IMR-90 (cell line): ENCODE data around the gene BPI. TPM values are rescaled to one million over a fixed set of nuclear protein-coding genes. Genes with fewer than 3 reads are reported as not detected.

Experiments
- ATAC-seq: fragments of 200-7000 bp; cut with Tn5 transposase; 2 replicates; pipeline ENCODE4 v1.9.1; 2020; ENCODE audit warnings: low read depth, mild to moderate bottlenecking, moderate library complexity
- BruUV-seq: library from RNA; stranded (reverse); fragments of 400-500 nt; replicated peaks from 2 replicates; lab custom pipeline; 2021; lab: Mats Ljungman, UMichigan
- CTCF ChIA-PET: fragments of 300-600 bp; formaldehyde crosslinking; extraction: SDS; loops from one replicate; lab custom pipeline; 2021; ENCODE audit warnings: antibody characterized with exemption; lab: Yijun Ruan, JAX
- POLR2A ChIA-PET: fragments of 300-600 bp; sonication (Branson Sonifier 250); formaldehyde crosslinking; loops from one replicate; lab custom pipeline; 2022; ENCODE audit warnings: antibody characterized with exemption; ENCODE audit not compliant: unreplicated experiment; lab: Charles Lee
- DNase-seq: peaks from one replicate; pipeline ENCODE4 v3.0.0; 2013
- H2AFZ ChIP-seq: replicated peaks from 2 replicates; pipeline ENCODE3; 2013; ENCODE audit warnings: low read length, mild to moderate bottlenecking; ENCODE audit not compliant: poor library complexity
- H2AK5ac ChIP-seq: 2 replicates; pipeline ENCODE4 v1.6.1; 2013; ENCODE audit warnings: low read depth, low read length, inconsistent platforms
- H2AK9ac ChIP-seq: replicated peaks from 2 replicates; pipeline ENCODE3; 2013; ENCODE audit warnings: mild to moderate bottlenecking, low read depth, low read length, moderate library complexity; ENCODE audit not compliant: poor library complexity
- H2BK120ac ChIP-seq: 2 replicates; pipeline ENCODE4 v1.6.1; 2013; ENCODE audit warnings: low read depth, low read length, inconsistent platforms
- H2BK15ac ChIP-seq: 3 replicates; pipeline ENCODE4 v1.6.1; 2013; ENCODE audit warnings: low read depth, low read length, inconsistent platforms
- H2BK20ac ChIP-seq: 2 replicates; pipeline ENCODE4 v1.6.1; 2013; ENCODE audit warnings: low read depth, mild to moderate bottlenecking, inconsistent platforms, low read length, moderate library complexity
- H2BK5ac ChIP-seq: 2 replicates; pipeline ENCODE4 v1.6.1; 2013; ENCODE audit warnings: mild to moderate bottlenecking, low read depth, low read length, inconsistent platforms; ENCODE audit not compliant: poor library complexity, severe bottlenecking
- H3K14ac ChIP-seq: replicated peaks from 2 replicates; pipeline ENCODE4 v1.6.1; 2013; ENCODE audit warnings: low read depth, low read length, inconsistent platforms
- H3K18ac ChIP-seq: 2 replicates; pipeline ENCODE4 v1.6.1; 2013; ENCODE audit warnings: low read depth, low read length, control low read depth
- H3K23ac ChIP-seq: 2 replicates; pipeline ENCODE4 v1.6.1; 2013; ENCODE audit warnings: low read depth, low read length, inconsistent platforms
- H3K27ac ChIP-seq: 2 replicates; pipeline ENCODE4 v1.5.1; 2013; ENCODE audit warnings: mild to moderate bottlenecking, control low read depth, low read length; ENCODE audit not compliant: insufficient read depth
- H3K27me3 ChIP-seq: 2 replicates; pipeline ENCODE4 v1.6.1; 2013; ENCODE audit warnings: low read length; ENCODE audit not compliant: control insufficient read depth, insufficient read depth
- H3K36me3 ChIP-seq: 2 replicates; pipeline ENCODE4 v1.6.1; 2013; ENCODE audit warnings: low read length, mixed read lengths; ENCODE audit not compliant: control insufficient read depth, insufficient read depth
- H3K4ac ChIP-seq: 2 replicates; pipeline ENCODE4 v1.6.1; 2013; ENCODE audit warnings: low read depth, low read length, inconsistent platforms
- H3K4me1 ChIP-seq: 2 replicates; pipeline ENCODE4 v1.6.1; 2013; ENCODE audit warnings: low read length, mixed read lengths; ENCODE audit not compliant: control insufficient read depth, insufficient read depth
- H3K4me2 ChIP-seq: 2 replicates; pipeline ENCODE4 v1.6.1; 2013; ENCODE audit warnings: low read depth, mild to moderate bottlenecking, control low read depth, low read length, moderate library complexity
- H3K4me3 ChIP-seq: 2 replicates; pipeline ENCODE4 v1.5.1; 2013; ENCODE audit warnings: low read depth, mild to moderate bottlenecking, control low read depth, low read length, moderate library complexity; ENCODE audit not compliant: insufficient read depth
- H3K56ac ChIP-seq: 2 replicates; pipeline ENCODE4 v1.6.1; 2013; ENCODE audit warnings: low read length, inconsistent platforms; ENCODE audit not compliant: insufficient read depth; ENCODE audit errors: extremely low read depth
- H3K79me1 ChIP-seq, 2 experiments: 2 replicates each; pipeline ENCODE4 v1.6.1; 2013; ENCODE audit warnings: low read length in 2 of 2, inconsistent platforms in 1 of 2, low read depth in 1 of 2
- H3K9ac ChIP-seq: 2 replicates; pipeline ENCODE4 v1.6.1; 2013; ENCODE audit warnings: low read depth, low read length, control low read depth
- H3K9me1 ChIP-seq: 2 replicates; pipeline ENCODE4 v1.6.1; 2013; ENCODE audit warnings: low read length, inconsistent platforms; ENCODE audit not compliant: insufficient read depth
- H3K9me3 ChIP-seq: 2 replicates; pipeline ENCODE4 v1.6.1; 2013; ENCODE audit warnings: low read length; ENCODE audit not compliant: control insufficient read depth, insufficient read depth
- H4K20me1 ChIP-seq: 2 replicates; pipeline ENCODE4 v1.6.1; 2013; ENCODE audit warnings: low read length, inconsistent platforms; ENCODE audit not compliant: insufficient read depth
- H4K5ac ChIP-seq: 2 replicates; pipeline ENCODE4 v1.6.1; 2013; ENCODE audit warnings: mild to moderate bottlenecking, low read depth, low read length, control low read depth
- H4K8ac ChIP-seq, 2 experiments: 2 replicates each; pipeline ENCODE4 v1.6.1; 2013; ENCODE audit warnings: low read depth in 2 of 2, low read length in 2 of 2, control low read depth in 1 of 2, inconsistent platforms in 1 of 2
- H4K91ac ChIP-seq: 2 replicates; pipeline ENCODE4 v1.6.1; 2013; ENCODE audit warnings: low read depth, low read length, inconsistent platforms; ENCODE audit not compliant: insufficient read depth
- BHLHE40 ChIP-seq: fragments of 150-350 bp; IDR thresholded peaks from 2 replicates; pipeline ENCODE4 v1.6.1; 2016; ENCODE audit warnings: mild to moderate bottlenecking, low read depth, low read length
- CEBPB ChIP-seq: IDR thresholded peaks from 2 replicates; pipeline ENCODE4 v1.6.1; 2012; ENCODE audit warnings: low read depth, low read length, improper control_type of control experiment
- CHD1 ChIP-seq: IDR thresholded peaks from 2 replicates; pipeline ENCODE4 v1.6.1; 2012; ENCODE audit warnings: low read depth, low read length, improper control_type of control experiment
- FOS ChIP-seq: fragments of 150-350 bp; IDR thresholded peaks from 2 replicates; pipeline ENCODE4 v1.6.1; 2016; ENCODE audit warnings: low read depth, low read length
- MAFK ChIP-seq: IDR thresholded peaks from 2 replicates; pipeline ENCODE4 v1.6.1; 2012; ENCODE audit warnings: low read depth, low read length, improper control_type of control experiment
- MAZ ChIP-seq: IDR thresholded peaks from 2 replicates; pipeline ENCODE4 v1.6.1; 2012; ENCODE audit warnings: low read depth, mild to moderate bottlenecking, low read length, improper control_type of control experiment, moderate library complexity, borderline replicate concordance
- MXI1 ChIP-seq: IDR thresholded peaks from 2 replicates; pipeline ENCODE4 v1.6.1; 2012; ENCODE audit warnings: low read depth, mild to moderate bottlenecking, low read length, moderate library complexity, borderline replicate concordance
- RFX5 ChIP-seq: IDR thresholded peaks from 2 replicates; pipeline ENCODE4 v1.8.0; 2012; ENCODE audit warnings: low read depth, mild to moderate bottlenecking, low read length, moderate library complexity
- WGBS, 2 experiments: methylation state at CpG; one replicate each; pipeline versions ENCODE4 v1.1.5 to v1.1.7; 2013; ENCODE audit warnings: missing lambda C conversion rate in 2 of 2; ENCODE audit not compliant: insufficient read length in 1 of 2; ENCODE audit errors: extremely low coverage in 2 of 2; 5-methylcytosine and 5-hydroxymethylcytosine counted together
- dilution Hi-C: fragments of 300-500 bp; cut with HindIII; formaldehyde crosslinking; loops from one replicate; pipeline ENCODE4 v1.14.3; 2018; ENCODE audit warnings: low sequenced_read_pairs; ENCODE audit not compliant: unreplicated experiment
- in situ Hi-C: fragments of 300-500 bp; cut with MboI; formaldehyde crosslinking; loops from 3 replicates; pipeline ENCODE4 v1.14.3; 2019; ENCODE audit warnings: low sequenced_read_pairs, inconsistent platforms, mixed read lengths
- intact Hi-C: fragments of 100-400 bp; cut with micrococcal nuclease; formaldehyde crosslinking; loops from 2 replicates; pipeline ENCODE4 v1.10.0; 2022
- polyA plus RNA-seq, 3 experiments: library from polyadenylated mRNA; depleted of rRNA; stranded (reverse); fragments of >200 nt; gene quantifications; 2 replicates each; pipeline ENCODE4 v1.2.3, GENCODE V29; 2012; ENCODE audit warnings: low replicate concordance in 1 of 3
- total RNA-seq: library from RNA; depleted of rRNA; stranded (reverse); fragments of >200 nt; gene quantifications from 2 replicates; pipeline ENCODE4 v1.2.3, GENCODE V29; 2012
- TF ChIP-seq, protein P1 (sequence below): fragments of 150-350 bp; IDR thresholded peaks from 2 replicates; pipeline ENCODE4 v1.6.1; 2017; ENCODE audit warnings: mild to moderate bottlenecking, antibody characterized with exemption, low read length, low read depth

BPI gene
- total and polyA plus RNA-seq, 2 of the 4 experiments (the other 2 are of a cell fraction) = 0.05 TPM; not detected in 1

DNA sequence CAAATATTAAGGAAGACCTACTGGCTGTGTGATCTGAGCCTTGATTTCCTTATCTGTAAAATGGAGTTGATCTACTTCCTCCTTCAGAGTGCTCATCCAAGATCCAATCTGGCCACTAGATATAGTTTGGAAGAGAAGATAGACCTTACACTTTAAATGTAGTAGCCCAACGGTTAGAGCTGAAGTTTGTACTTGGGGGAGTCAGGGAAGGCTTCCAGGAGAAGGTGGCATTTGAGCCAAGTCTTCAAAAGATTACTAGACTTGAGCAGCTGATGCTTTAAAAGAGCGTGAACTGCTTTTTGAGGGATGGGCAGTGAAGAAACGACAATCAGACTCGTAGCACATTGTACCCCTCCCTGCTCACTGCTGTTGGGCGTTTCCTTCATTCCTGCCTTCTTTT lies 45.9 kb downstream of the BPI start:
- H4K8ac ChIP-seq = no peak overlapping the region
- no peak overlapping the region for H4K5ac ChIP-seq
- H2AK5ac ChIP-seq = no peak overlapping the region
- H3K36me3 ChIP-seq = no peaks in the 10 kb centered on the region
- H2AK9ac ChIP-seq = no peak overlapping the region
- peaks cover 1% of the 10 kb centered on the region; the same call in 1 of the 2 replicates for H3K4me1 ChIP-seq
- no peak overlapping the region for H4K91ac ChIP-seq
- intact Hi-C loops = no loop called here
- H3K4me2 ChIP-seq = no peak overlapping the region
- no peak overlapping the region for H3K9ac ChIP-seq
- no peak overlapping the region for H2AFZ ChIP-seq
- peaks cover 20% of the 10 kb centered on the region for H3K27me3 ChIP-seq
- no peak overlapping the region for H3K18ac ChIP-seq
- no peaks in the 10 kb centered on the region for H3K9me3 ChIP-seq
- H3K4ac ChIP-seq = no peak overlapping the region
- CTCF ChIA-PET = interaction anchor here (0.7 kb wide), 1 partner anchor 289 kb away, joined by 3 read pairs; no protein-coding TSS in a partner anchor
- in situ Hi-C loops = no loop called here
- no peaks in the 10 kb centered on the region for H3K9me1 ChIP-seq
- H4K20me1 ChIP-seq = no peaks in the 10 kb centered on the region
- no peak overlapping the region for H2BK15ac ChIP-seq
- ATAC-seq (no peak), DNase-seq (no peak)
- no peak overlapping the region for H3K4me3 ChIP-seq
- WGBS, 2 experiments = no CpG with 5 or more reads among the region's 5 CpGs
- dilution Hi-C loops = no loop called here
- H3K79me1 ChIP-seq = no peaks in the 10 kb centered on the region
- no peak overlapping the region for H2BK120ac ChIP-seq
- no peak overlapping the region for H2BK20ac ChIP-seq
- H3K14ac ChIP-seq = no peak overlapping the region
- H3K56ac ChIP-seq = no peak overlapping the region
- POLR2A ChIA-PET = no interaction called here
- no TSS peak for BruUV-seq
- H3K23ac ChIP-seq = no peak overlapping the region
- no peak overlapping the region for H3K27ac ChIP-seq
- H2BK5ac ChIP-seq = no peak overlapping the region
- TF ChIP-seq, protein P1, sequence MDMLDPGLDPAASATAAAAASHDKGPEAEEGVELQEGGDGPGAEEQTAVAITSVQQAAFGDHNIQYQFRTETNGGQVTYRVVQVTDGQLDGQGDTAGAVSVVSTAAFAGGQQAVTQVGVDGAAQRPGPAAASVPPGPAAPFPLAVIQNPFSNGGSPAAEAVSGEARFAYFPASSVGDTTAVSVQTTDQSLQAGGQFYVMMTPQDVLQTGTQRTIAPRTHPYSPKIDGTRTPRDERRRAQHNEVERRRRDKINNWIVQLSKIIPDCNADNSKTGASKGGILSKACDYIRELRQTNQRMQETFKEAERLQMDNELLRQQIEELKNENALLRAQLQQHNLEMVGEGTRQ = no peak
- TF ChIP-seq RFX5 = no peak
- TF ChIP-seq BHLHE40 = no peak
- no peak for TF ChIP-seq MAZ
- TF ChIP-seq MXI1 = no peak
- no peak for TF ChIP-seq FOS
- TF ChIP-seq CHD1 = no peak
- no peak for TF ChIP-seq MAFK
- TF ChIP-seq CEBPB = no peak
